Measurements from ENCODE around the gene INSRR. TPM values are rescaled to one million over a fixed set of nuclear protein-coding genes. Genes with fewer than 3 reads are reported as not detected.
A peak's percentile ranks its signal among the peaks of the same experiment; 100 is the strongest.

The INSRR gene
- total and polyA plus RNA-seq, 4 donors, result 0.01 TPM; not detected in 3

DNA sequence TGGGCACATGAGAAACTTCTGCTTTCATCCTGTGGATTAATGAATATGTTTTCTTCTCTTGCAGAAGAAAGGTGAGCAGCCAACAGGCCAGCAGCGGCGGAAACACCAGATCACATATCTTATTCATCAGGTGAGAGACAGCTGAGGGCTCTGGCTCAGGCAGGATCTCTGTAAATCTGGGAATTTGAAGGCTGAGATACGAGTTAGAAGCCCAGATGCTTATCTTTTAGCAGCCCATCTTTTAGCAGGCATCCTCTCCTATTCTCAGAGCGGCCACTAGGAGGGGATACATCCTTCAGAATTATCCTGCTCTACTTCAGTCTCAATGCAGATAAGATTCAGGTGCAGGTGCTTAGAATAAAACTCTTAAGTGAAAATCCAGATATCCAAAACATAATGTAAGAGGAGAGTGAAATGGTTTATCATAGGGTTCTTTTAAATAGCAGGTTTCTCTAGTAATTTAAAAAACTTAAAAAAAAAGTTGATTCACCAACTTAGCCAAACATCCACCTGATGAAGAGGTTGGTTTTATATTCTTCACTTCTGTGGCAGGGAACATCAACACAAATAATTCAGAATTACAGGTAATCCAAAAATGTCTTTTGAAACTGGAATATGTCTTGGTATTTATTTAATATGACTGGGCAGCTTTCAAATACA, 61.6 kb downstream of the INSRR start:
- TF ChIP-seq TAF1 (conservative IDR thresholded peaks at IDR 0.05) (no peak), FOXA1 (IDR thresholded peaks at IDR 0.05) (no peak), REST (IDR thresholded peaks at IDR 0.05) (no peak), ZBTB33 (IDR thresholded peaks at IDR 0.05) (no peak), GABPA (IDR thresholded peaks at IDR 0.05 in 1 of 2, conservative IDR thresholded peaks at IDR 0.05 in 1 of 2) (no peak), HNF4G (IDR thresholded peaks at IDR 0.05) (no peak), JUND (IDR thresholded peaks at IDR 0.05) (no peak), RXRA (IDR thresholded peaks at IDR 0.05) (no peak), YY1 (IDR thresholded peaks at IDR 0.05) (no peak), RAD21 (IDR thresholded peaks at IDR 0.05) (peak; percentile 75 to 80)
- TF ChIP-seq, protein P1, sequence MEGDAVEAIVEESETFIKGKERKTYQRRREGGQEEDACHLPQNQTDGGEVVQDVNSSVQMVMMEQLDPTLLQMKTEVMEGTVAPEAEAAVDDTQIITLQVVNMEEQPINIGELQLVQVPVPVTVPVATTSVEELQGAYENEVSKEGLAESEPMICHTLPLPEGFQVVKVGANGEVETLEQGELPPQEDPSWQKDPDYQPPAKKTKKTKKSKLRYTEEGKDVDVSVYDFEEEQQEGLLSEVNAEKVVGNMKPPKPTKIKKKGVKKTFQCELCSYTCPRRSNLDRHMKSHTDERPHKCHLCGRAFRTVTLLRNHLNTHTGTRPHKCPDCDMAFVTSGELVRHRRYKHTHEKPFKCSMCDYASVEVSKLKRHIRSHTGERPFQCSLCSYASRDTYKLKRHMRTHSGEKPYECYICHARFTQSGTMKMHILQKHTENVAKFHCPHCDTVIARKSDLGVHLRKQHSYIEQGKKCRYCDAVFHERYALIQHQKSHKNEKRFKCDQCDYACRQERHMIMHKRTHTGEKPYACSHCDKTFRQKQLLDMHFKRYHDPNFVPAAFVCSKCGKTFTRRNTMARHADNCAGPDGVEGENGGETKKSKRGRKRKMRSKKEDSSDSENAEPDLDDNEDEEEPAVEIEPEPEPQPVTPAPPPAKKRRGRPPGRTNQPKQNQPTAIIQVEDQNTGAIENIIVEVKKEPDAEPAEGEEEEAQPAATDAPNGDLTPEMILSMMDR (IDR thresholded peaks at IDR 0.05; ENCODE audit: low read depth, low read length, missing input control), result peak; percentile 76
- peaks cover 18 to 79% (median 62%) of the 10 kb centered on the region in 4 donors for H3K36me3 ChIP-seq (ENCODE audit: control insufficient read depth in 4 of 4, insufficient read depth in 3 of 4, low read depth in 1 of 4, low read length in 3 of 4)
- H3K9me3 ChIP-seq (ENCODE audit: control insufficient read depth in 4 of 4, low read length in 3 of 4), result no peaks in the 10 kb centered on the region
- DNase-seq (ENCODE audit: low spot score), result peak; percentile 52
- no peak overlapping the region for H3K4me3 ChIP-seq (ENCODE audit: low read depth in 1 of 3, low read length in 3 of 3)
- 62% methylated on average over 4 of the region's 4 CpGs for WGBS
- H3K9ac ChIP-seq (ENCODE audit: low read depth in 1 of 2, low read length in 2 of 2), result no peak overlapping the region
- H3K27me3 ChIP-seq (ENCODE audit: control insufficient read depth in 4 of 4, insufficient read depth in 4 of 4, low read length in 3 of 4), result no peaks in the 10 kb centered on the region
- no peak overlapping the region for H3K27ac ChIP-seq (ENCODE audit: low read depth in 1 of 2, low read length in 2 of 2)
- H3K4me1 ChIP-seq (ENCODE audit: control insufficient read depth in 4 of 4, insufficient read depth in 4 of 4, low read length in 3 of 4), result no peaks in the 10 kb centered on the region

- TF ChIP-seq SP1 (IDR thresholded peaks at IDR 0.05) (no peak), ATF3 (IDR thresholded peaks at IDR 0.05) (no peak)
- TF ChIP-seq, protein P2, sequence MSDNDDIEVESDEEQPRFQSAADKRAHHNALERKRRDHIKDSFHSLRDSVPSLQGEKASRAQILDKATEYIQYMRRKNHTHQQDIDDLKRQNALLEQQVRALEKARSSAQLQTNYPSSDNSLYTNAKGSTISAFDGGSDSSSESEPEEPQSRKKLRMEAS (IDR thresholded peaks at IDR 0.05), result no peak
- Histone ChIP-seq H3K4me3 (ENCODE audit: low read depth in 1 of 3, low read length in 3 of 3) (no peak overlapping the region), H3K9me3 (ENCODE audit: control insufficient read depth in 4 of 4, low read length in 3 of 4) (no peaks in the 10 kb centered on the region), H3K36me3 (ENCODE audit: control insufficient read depth in 4 of 4, insufficient read depth in 3 of 4, low read depth in 1 of 4, low read length in 3 of 4) (peaks cover 18 to 85% (median 68%) of the 10 kb centered on the region in 4 donors), H3K27me3 (ENCODE audit: control insufficient read depth in 4 of 4, insufficient read depth in 4 of 4, low read length in 3 of 4) (no peaks in the 10 kb centered on the region), H3K4me1 (ENCODE audit: control insufficient read depth in 4 of 4, insufficient read depth in 4 of 4, low read length in 3 of 4) (no peaks in the 10 kb centered on the region), H3K9ac (ENCODE audit: low read depth in 1 of 2, low read length in 2 of 2) (no peak overlapping the region), H3K27ac (ENCODE audit: low read depth in 1 of 2, low read length in 2 of 2) (no peak overlapping the region)
- WGBS, result 74% methylated on average over 8 of the region's 8 CpGs
- no peak for DNase-seq (ENCODE audit: low spot score)
Observed at GRCh38 chr1:156796340-156797097, 62.4 kb downstream of the INSRR start.
